ENCODE data around the gene OR4D2. TPM values are rescaled to one million over a fixed set of nuclear protein-coding genes. Genes with fewer than 3 reads are reported as not detected.
"Not testable (repeated sequence)": the region's sequence is repeated elsewhere in the genome, so short reads cannot be mapped to it uniquely, and the experiment has no call there.

OR4D2 gene
- not detected for total RNA-seq
- long read RNA-seq = 0 reads

GRCh38 chr17:58166682-58167081 is at the start of gene OR4D2:
Gene OR4D2, plus strand, starts transcription at chr17:58166982. Its CDS starts 2,674 bp downstream, at chr17:58169656.
- intact Hi-C loops (cut with DNase I, micrococcal nuclease) = no loop called here
- DNase-seq (no peak), ATAC-seq (no peak)

DNA sequence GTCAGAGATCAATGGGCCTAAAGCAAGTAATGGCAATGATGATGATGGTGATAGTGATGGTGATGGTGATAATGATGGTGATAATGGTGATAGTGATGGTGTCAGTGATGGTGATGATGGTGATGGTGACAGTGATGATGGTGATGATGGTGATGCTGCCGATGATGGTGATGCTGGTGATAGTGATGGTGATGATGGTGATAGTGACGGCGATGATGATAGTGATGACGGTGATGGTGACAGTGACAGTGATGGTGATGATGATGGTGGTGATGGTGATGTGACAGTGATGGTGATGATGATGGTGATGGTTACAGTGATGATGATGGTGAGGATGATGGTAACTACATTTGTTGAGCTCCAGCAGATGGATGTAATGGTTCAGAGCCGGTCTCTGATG is 49.4 kb upstream of the OR4D2 start:
- ATAC-seq = no peak
- DNase-seq = no peak
- intact Hi-C loops (cut with DNase I, micrococcal nuclease) = loop anchor here in 1 of 2 donors (10.0 kb wide), 1 partner anchor 983 kb away; no protein-coding TSS in a partner anchor

GRCh38 chr17:58119491-58119890 is 47.3 kb upstream of the OR4D2 start:
- no peak for DNase-seq

DNA sequence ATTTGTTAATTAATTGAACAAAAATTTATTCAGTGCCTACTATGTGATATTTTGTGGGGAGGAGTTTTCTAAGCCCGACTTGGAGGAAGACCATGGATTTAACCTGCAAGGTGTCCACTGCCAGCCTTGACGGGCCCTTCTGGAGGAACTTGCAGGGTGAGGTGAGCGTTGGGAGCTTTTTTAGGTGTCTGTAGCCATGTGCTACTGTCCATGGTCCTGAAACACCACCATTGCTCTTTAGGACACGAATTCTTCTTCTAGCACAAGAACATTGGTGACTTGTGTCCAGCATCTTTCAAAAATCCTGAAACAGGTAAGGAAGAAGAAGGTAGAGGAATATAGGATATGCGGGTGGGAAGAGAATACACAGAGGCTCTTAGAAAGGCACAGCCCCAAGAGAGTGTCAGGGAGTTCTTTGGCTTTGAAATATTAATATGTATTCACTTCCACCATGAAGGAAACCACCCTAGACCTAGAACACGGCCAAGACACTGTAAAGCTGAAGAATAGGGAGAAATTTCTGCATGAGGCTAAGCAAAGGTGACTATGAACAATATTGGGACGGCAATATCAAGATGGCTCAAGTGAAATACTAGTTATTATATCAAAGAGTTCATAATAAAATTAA is 46.5 kb upstream of the OR4D2 start:
- DNase-seq (peak in 1 of 2 donors; percentile 39), ATAC-seq (peak; percentile 50)
- intact Hi-C loops (cut with DNase I, micrococcal nuclease) = no loop called here

More at GRCh38 chr17:58119491-58119890, 47.3 kb upstream of the OR4D2 start:
- ATAC-seq = no peak
- intact Hi-C loops (cut with DNase I, micrococcal nuclease) = loop anchor here in 1 of 2 donors (10.0 kb wide), 1 partner anchor 985 kb away; no protein-coding TSS in a partner anchor

- intact Hi-C loops (cut with DNase I, micrococcal nuclease) = no loop called here
- no peak for ATAC-seq
- no peak for DNase-seq
Measured at GRCh38 chr17:58121925-58122324, 44.9 kb upstream of the OR4D2 start.

GRCh38 chr17:58127846-58128245 is 38.9 kb upstream of the OR4D2 start:
- ATAC-seq (no peak), DNase-seq (no peak)
- intact Hi-C loops (cut with DNase I, micrococcal nuclease) = no loop called here

GRCh38 chr17:58132697-58133096 is 34.1 kb upstream of the OR4D2 start:
- ATAC-seq; DNase-seq; intact Hi-C loops (cut with DNase I, micrococcal nuclease): not testable (repeated sequence)

DNA sequence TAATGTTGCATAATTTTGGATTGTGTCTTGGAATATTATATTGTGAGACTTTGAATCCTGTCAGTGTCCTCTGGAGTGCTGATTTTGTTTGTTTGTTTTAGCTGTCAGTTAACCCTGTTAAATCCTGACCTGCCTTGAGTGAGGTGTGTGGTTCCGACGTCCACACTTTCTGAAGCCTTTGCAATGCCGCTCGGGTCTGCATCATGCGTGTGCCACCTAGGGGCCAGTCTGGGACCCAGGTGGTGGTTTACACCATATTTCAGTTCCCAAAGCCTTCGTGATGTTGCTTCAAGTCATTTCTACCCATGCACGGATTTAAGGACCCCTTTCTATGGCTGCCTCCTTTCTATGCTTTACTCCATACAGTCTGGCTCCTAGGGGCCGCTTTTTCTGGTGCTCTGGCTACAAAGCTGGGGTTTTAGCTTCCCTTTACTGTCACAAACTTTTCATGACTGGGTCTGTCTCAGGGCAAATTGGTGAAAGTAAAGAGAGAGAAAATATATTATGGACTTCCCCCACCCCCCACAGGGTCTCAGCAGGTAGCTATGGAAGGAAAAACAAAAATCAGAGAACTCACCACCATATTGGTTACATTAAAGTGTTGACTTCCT is 30.0 kb upstream of the OR4D2 start:
- intact Hi-C loops (cut with DNase I, micrococcal nuclease) = no loop called here
- ATAC-seq (no peak), DNase-seq (peak in 1 of 2 donors; percentile 13)

- intact Hi-C loops (cut with DNase I, micrococcal nuclease) = no loop called here
- ATAC-seq = no peak
- DNase-seq = no peak
Measured at GRCh38 chr17:58141505-58141904, 25.3 kb upstream of the OR4D2 start.

DNA sequence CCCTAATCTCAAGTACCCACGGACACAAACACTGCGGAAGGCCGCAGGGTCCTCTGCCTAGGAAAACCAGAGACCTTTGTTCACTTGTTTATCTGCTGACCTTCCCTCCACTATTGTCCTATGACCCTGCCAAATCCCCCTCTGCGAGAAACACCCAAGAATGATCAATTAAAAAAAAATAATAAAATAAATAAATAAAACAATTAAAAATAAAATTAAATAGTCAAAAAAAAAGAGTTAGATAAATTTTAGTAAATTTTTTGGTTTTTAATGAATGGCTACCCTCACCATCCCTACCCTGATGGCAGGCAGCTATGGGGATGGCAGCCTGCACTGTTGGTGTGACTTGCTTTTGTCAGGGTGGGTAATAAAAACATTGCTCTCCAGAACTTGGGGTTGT is 23.4 kb upstream of the OR4D2 start:
- ATAC-seq; DNase-seq; intact Hi-C loops (cut with DNase I, micrococcal nuclease): not testable (repeated sequence)

DNA sequence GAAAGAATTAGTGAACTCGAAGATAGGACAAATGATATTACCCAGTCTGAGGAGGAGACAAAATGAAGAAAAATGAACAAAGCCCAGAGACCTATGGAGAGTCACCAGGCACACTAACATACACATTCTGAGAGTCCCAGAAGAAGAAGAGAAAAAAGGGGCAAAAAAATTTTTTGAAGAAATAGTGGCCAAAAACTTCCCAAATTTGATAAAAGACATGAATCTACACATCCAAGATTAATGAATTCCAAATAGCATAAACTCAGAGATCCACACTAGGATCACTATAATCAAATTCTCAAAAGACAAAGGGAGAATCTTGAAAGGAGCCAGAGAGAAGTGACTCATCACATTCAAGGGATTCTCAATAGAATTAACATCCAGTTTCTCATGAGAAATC is 22.0 kb upstream of the OR4D2 start:
- intact Hi-C loops (cut with DNase I, micrococcal nuclease) = no loop called here
- no peak for ATAC-seq

GRCh38 chr17:58147930-58148434 is 18.8 kb upstream of the OR4D2 start, which contains the start of gene OR4D1:
Gene OR4D1, plus strand, starts transcription at chr17:58148384. Its CDS starts 6,770 bp downstream, at chr17:58155154.
- DNase-seq = no peak
- ATAC-seq = no peak
- intact Hi-C loops (cut with DNase I, micrococcal nuclease) = no loop called here

More for the DNA sequence above, 22.0 kb upstream of the OR4D2 start:
- no peak for DNase-seq

DNA sequence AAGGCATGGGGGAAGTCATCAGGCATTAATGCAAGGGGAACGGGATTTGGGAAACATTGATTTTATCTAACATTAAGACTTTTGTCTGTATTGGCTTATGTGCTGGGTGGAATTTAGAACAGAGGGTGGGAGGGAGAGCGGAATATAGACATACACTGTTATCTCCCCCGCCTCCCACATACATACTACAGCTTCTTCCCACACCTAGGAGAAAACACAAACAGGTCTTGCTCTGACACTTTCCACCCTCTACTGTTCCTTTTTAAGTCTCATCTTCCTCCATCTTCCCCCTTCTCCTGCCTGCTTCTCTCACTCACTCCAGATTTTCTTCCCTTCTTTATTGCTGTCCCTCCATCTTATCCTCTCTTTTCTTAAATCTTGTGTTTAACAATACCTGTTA is 18.2 kb upstream of the OR4D2 start:
- no peak for DNase-seq
- no peak for ATAC-seq
- intact Hi-C loops (cut with DNase I, micrococcal nuclease) = no loop called here

DNA sequence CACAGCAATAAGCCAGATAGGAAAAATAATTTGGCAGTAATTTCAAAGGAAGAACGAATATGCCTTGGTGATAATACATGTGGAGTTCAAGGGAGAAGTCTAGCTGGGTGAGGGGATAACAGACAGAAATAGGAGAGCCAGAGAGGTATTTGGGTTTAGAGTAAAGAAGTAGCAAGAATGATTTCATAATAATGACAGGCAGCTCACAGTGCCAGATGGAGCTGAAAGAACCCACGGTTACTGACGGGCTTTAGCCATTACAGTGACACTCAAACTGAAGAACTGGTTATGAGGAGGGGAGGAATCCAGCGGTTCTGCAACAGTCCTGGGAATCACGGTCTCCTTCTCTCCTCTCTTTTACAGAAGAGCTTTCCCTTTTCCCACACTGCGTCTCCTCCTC is 16.4 kb upstream of the OR4D2 start:
- intact Hi-C loops (cut with DNase I, micrococcal nuclease) = no loop called here
- ATAC-seq = no peak
- DNase-seq = no peak

DNA sequence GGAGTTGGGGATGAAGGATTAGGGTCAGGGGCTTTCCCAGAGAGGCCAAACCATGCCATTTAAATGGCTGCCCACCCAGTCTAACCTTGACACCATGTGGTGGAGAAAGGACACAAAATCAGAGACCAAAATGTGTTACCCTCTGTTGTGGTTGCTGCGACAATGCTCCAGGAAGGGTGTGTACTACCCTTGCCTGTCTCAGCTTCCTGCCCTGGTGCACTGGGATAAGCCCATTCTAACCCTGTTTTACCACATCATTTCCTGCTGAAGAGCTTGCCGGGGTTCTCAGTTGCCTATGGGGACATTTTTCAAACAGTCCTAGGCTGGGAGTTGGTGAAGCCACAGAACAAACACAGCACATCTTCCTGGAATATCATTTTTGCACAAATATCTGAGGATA is 13.7 kb upstream of the OR4D2 start:
- no peak for ATAC-seq
- no peak for DNase-seq
- intact Hi-C loops (cut with DNase I, micrococcal nuclease) = no loop called here

- ATAC-seq = no peak
- intact Hi-C loops (cut with DNase I, micrococcal nuclease) = no loop called here
Measured at GRCh38 chr17:58153671-58154070, 13.1 kb upstream of the OR4D2 start.

DNA sequence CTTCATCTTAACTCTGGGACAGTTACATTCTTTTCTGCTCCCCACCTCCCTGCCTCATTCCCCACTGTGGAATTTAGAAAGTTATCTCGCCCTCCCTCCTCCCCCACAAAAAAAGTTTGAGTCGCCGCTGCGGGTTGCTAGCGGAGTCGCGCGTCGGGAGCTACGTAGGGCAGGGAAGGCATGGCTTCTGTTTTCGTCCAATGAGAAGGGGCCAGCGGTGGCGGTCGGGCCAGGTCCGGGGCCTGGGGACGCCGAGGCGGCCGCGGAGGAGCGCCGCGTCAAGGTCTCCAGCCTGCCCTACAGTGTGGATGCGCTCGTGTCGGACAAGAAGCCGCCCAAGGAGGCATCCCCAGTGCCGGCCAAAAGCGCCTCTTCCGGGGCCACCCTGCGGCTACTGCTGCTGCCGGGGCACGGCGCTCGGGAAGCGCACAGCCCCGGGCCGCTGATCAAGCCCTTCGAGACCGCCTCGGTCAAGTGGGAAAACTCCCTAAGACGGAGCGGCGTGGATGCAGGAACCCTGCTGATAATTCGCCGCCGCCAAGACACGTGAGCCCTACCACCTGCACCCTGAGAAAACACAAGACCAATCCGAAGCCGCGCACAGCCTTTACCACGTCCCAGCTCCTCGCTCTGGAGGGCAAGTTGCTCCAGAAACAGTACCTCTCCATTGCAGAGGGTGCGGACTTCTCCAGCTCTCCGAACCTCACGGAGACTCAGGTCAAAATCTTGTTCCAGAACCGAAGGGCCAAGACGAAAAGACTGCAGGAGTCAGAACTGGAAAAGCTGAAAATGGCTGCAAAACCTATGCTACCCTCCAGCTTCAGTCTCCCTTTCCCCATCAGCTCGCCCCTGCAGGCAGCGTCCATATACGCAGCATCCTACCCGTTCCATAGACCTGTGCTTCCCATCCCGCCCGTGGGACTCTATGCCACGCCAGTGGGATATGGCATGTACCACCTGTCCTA is 9.7 kb upstream of the OR4D2 start:
- intact Hi-C loops (cut with DNase I, micrococcal nuclease) = no loop called here
- DNase-seq (peak in 1 of 2 donors; percentile 13), ATAC-seq (no peak)

More at GRCh38 chr17:58153671-58154070, 13.1 kb upstream of the OR4D2 start:
- no peak for DNase-seq

- intact Hi-C loops (cut with DNase I, micrococcal nuclease) = no loop called here
- DNase-seq = no peak
- ATAC-seq = no peak
Measured at GRCh38 chr17:58158181-58158580, 8.6 kb upstream of the OR4D2 start.

DNA sequence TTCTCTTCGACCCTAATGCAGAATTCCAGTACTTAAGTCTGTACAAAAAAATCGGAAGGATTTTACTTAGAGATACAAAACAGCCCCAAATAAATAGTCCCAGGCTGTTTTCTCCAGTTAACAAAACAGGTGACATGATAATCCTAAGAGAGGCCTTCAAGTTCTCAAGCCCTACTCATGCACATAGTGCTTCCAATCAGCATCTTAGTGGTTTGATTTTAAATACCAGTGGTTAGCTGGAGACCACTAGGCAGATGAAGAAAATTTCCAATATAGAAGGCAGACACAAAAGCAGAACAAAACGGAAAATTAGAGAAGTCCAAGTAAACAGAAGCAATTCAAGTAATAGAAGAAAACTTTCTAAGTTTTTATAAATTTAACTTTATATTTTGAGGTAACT is 5.2 kb upstream of the OR4D2 start:
- intact Hi-C loops (cut with DNase I, micrococcal nuclease) = no loop called here
- DNase-seq = no peak
- no peak for ATAC-seq
